ENCODE data around the gene AOC3. TPM values are rescaled to one million over a fixed set of nuclear protein-coding genes. Genes with fewer than 3 reads are reported as not detected.

Gene AOC3
- total and polyA plus RNA-seq, 2 of the 8 experiments (the other 6 are each of a cell fraction or from before 2014, with no cell fraction given): 2.5 to 2.7 TPM

DNA sequence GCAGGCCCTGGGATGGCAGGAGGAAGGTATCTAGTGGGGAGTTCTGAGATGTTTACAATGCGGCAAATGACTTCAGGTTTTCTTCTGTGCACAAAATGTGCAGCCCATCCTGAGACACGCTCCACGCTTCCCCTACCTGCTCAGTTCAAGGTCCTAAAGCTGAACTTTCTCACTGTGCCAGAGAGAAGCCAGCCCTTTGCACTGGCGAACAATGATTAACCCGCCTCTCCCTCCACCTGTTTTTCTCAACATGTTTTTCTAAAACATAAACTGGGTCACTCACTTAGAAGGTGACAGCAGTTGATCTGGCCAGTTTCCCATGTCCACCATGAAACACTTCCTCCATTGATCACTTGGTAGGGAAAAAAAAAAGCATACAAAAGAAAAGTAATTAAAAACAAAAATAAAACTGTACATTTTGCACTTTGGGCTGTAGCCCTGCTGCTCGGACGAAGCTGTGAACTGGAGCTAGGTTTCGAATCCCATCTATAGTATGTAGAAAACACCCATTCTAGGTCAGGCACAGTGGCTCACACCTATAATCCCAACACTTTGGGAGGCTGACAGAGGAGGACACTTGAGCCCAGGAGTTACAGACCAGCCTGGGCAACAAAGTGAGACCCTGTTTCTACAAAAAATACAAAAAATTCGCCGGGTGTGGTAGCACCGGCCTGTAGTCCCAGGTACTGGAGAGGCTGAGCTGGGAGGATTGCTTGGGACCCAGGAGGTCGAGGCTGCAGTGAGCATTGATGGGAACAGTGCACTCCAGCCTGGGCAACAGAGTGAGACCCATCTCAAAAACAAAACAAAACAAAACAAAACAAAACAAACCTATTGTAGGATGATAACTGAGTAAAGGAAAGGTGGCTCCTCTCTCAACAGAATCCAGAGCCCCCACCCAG, 43.5 kb downstream of the AOC3 start:
- Histone ChIP-seq H3K4ac (replicated peaks; ENCODE audit: insufficient read length, low read depth, low read length) (no peak overlapping the region), H4K8ac (ENCODE audit: extremely low read depth, insufficient read depth, low read length) (no peak overlapping the region), H3K23me2 (ENCODE audit: low read depth, low read length) (no peaks in the 10 kb centered on the region), H4K91ac (replicated peaks; ENCODE audit: insufficient read length, low read length) (no peak overlapping the region), H3K79me1 (ENCODE audit: low read depth, low read length) (no peaks in the 10 kb centered on the region), H3K4me3 (ENCODE audit: extremely low read depth in 1 of 4, insufficient read depth in 2 of 4, low read depth in 3 of 4, low read length in 4 of 4) (no peak overlapping the region), H3K4me1 (replicated peaks in 1 of 4; ENCODE audit: control insufficient read depth in 3 of 4, insufficient read depth in 4 of 4, low read length in 3 of 4) (peaks cover 0 to 8% (median 2%) of the 10 kb centered on the region in 4 experiments; a peak in 3 of 7 replicates), H2BK120ac (replicated peaks; ENCODE audit: low read depth, low read length) (no peak overlapping the region), H3K27ac (ENCODE audit: low read depth, low read length) (no peak overlapping the region), H3K27me3 (replicated peaks in 1 of 4; ENCODE audit: control insufficient read depth in 3 of 4, extremely low read depth in 1 of 4, insufficient read depth in 3 of 4, low read length in 3 of 4) (no peaks in the 10 kb centered on the region), H3K56ac (replicated peaks; ENCODE audit: insufficient read length, low read depth, low read length) (no peak overlapping the region), H2AK5ac (ENCODE audit: low read depth, low read length) (no peak overlapping the region), H3K36me3 (ENCODE audit: control insufficient read depth in 2 of 4, insufficient read depth in 4 of 4, low read length in 3 of 4) (no peaks in the 10 kb centered on the region), H4K20me1 (replicated peaks in 1 of 2; ENCODE audit: control insufficient read depth in 1 of 2, insufficient read depth in 2 of 2, low read length in 2 of 2) (no peaks in the 10 kb centered on the region), H3K9me3 (ENCODE audit: insufficient read depth in 2 of 2, low read depth in 1 of 2, low read length in 1 of 2) (no peaks in the 10 kb centered on the region), H3K79me2 (ENCODE audit: control insufficient read depth in 1 of 2, insufficient read depth in 2 of 2, low read length in 2 of 2) (no peaks in the 10 kb centered on the region), H2BK15ac (ENCODE audit: low read length) (no peak overlapping the region), H3K14ac (ENCODE audit: insufficient read length) (no peak overlapping the region), H4K5ac (ENCODE audit: insufficient read length, low read depth, low read length) (no peak overlapping the region), H3K18ac (ENCODE audit: extremely low read depth, low read length) (no peak overlapping the region), H3K23ac (ENCODE audit: insufficient read length) (no peak overlapping the region), H2BK20ac (ENCODE audit: low read length) (no peak overlapping the region), H2BK12ac (ENCODE audit: low read depth, low read length) (no peak overlapping the region), H3K4me2 (ENCODE audit: insufficient read depth in 1 of 2, low read depth in 2 of 2, low read length in 2 of 2) (no peak overlapping the region), H2AFZ (ENCODE audit: low read length) (no peak overlapping the region), H3K9ac (replicated peaks in 1 of 4; ENCODE audit: extremely low read depth in 1 of 4, low read depth in 3 of 4, low read length in 3 of 4) (no peak overlapping the region), H2BK5ac (ENCODE audit: low read depth, low read length) (no peak overlapping the region)
- no peak for DNase-seq (ENCODE audit: low read depth in 1 of 2, low spot score in 2 of 2)
- TF ChIP-seq POLR2A (IDR thresholded peaks at IDR 0.05; ENCODE audit: control extremely low read depth in 1 of 2, low read depth in 2 of 2, low read length in 2 of 2) (no peak), CBX8 (IDR thresholded peaks at IDR 0.05; ENCODE audit: borderline replicate concordance, low read depth, low read length) (no peak), FOSL1 (IDR thresholded peaks at IDR 0.05; ENCODE audit: insufficient read depth, low read depth, low read length) (no peak), JUND (IDR thresholded peaks at IDR 0.05; ENCODE audit: low read length) (no peak), TBP (IDR thresholded peaks at IDR 0.05; ENCODE audit: low read depth, low read length) (no peak), HDAC6 (IDR thresholded peaks at IDR 0.05; ENCODE audit: low read depth, low read length) (no peak), KDM5A (IDR thresholded peaks at IDR 0.05; ENCODE audit: low read length) (no peak)
- TF ChIP-seq, protein P1, sequence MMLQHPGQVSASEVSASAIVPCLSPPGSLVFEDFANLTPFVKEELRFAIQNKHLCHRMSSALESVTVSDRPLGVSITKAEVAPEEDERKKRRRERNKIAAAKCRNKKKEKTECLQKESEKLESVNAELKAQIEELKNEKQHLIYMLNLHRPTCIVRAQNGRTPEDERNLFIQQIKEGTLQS (IDR thresholded peaks at IDR 0.05; ENCODE audit: insufficient read depth, low read depth, low read length): no peak
- TF ChIP-seq, protein P2, sequence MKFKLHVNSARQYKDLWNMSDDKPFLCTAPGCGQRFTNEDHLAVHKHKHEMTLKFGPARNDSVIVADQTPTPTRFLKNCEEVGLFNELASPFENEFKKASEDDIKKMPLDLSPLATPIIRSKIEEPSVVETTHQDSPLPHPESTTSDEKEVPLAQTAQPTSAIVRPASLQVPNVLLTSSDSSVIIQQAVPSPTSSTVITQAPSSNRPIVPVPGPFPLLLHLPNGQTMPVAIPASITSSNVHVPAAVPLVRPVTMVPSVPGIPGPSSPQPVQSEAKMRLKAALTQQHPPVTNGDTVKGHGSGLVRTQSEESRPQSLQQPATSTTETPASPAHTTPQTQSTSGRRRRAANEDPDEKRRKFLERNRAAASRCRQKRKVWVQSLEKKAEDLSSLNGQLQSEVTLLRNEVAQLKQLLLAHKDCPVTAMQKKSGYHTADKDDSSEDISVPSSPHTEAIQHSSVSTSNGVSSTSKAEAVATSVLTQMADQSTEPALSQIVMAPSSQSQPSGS (IDR thresholded peaks at IDR 0.05; ENCODE audit: low read length): no peak
- TF ChIP-seq, protein P3, sequence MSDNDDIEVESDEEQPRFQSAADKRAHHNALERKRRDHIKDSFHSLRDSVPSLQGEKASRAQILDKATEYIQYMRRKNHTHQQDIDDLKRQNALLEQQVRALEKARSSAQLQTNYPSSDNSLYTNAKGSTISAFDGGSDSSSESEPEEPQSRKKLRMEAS (IDR thresholded peaks at IDR 0.05): no peak
- no peak for FAIRE-seq
- WGBS, 2 experiments (ENCODE audit: extremely low coverage in 1 of 2, insufficient coverage in 1 of 2, insufficient read length in 1 of 2, insufficient replicate concordance in 2 of 2, low coverage in 1 of 2, low lambda C conversion rate in 2 of 2, missing lambda C conversion rate in 1 of 2): 87% methylated on average over 12 of the region's 12 CpGs; no CpG with 5 or more reads in 1 of the 2 experiments
- ChIA-PET CTCF (ENCODE audit: partially characterized antibody) (interaction anchor here (0.6 to 2.0 kb wide), 7 partner anchors 9 to 71 kb away, joined by 3 to 9 read pairs (median 3); partner anchors contain the start of genes AOC2 and BECN1), POLR2A (ENCODE audit: partially characterized antibody) (interaction anchor here (0.9 to 1.0 kb wide), 2 partner anchors 96 to 104 kb away, joined by 3 to 5 read pairs; partner anchors contain the start of genes CNTD1, COA3 and RPL27)

Data from H1 (cell line).